Measurements from ENCODE around the gene PLEKHH1.

PLEKHH1 gene

GRCh38 chr14:67514650-67515385, 18.3 kb upstream of the PLEKHH1 start:
- peak overlapping the region; percentile 95 for H3K4me2 ChIP-seq (ENCODE audit: low read length)
- no peaks in the 10 kb centered on the region for H3K79me2 ChIP-seq (ENCODE audit: low read length)
- peak overlapping the region; percentile 89 for H2AFZ ChIP-seq (ENCODE audit: low read depth, low read length)
- H3K27ac ChIP-seq (ENCODE audit: low read length), result no peak overlapping the region
- peaks cover 88% of the 10 kb centered on the region for H3K27me3 ChIP-seq (ENCODE audit: low read depth, low read length)
- H3K9ac ChIP-seq (ENCODE audit: low read length), result peak overlapping the region; percentile 65
- no peaks in the 10 kb centered on the region for H3K9me3 ChIP-seq (ENCODE audit: insufficient read depth, low read length)
- H3K4me3 ChIP-seq (ENCODE audit: low read length), result peak overlapping the region; percentile 94
- no peaks in the 10 kb centered on the region for H4K20me1 ChIP-seq (ENCODE audit: insufficient read depth, low read length)
- peaks cover 30% of the 10 kb centered on the region for H3K4me1 ChIP-seq (ENCODE audit: low read length)
- H3K36me3 ChIP-seq (replicated peaks; ENCODE audit: low read depth, low read length), result no peaks in the 10 kb centered on the region
- TF ChIP-seq CTCF (IDR thresholded peaks at IDR 0.05; ENCODE audit: low read depth, low read length) (no peak), EZH2phosphoT487 (IDR thresholded peaks at IDR 0.05; ENCODE audit: low read depth) (no peak)

DNA sequence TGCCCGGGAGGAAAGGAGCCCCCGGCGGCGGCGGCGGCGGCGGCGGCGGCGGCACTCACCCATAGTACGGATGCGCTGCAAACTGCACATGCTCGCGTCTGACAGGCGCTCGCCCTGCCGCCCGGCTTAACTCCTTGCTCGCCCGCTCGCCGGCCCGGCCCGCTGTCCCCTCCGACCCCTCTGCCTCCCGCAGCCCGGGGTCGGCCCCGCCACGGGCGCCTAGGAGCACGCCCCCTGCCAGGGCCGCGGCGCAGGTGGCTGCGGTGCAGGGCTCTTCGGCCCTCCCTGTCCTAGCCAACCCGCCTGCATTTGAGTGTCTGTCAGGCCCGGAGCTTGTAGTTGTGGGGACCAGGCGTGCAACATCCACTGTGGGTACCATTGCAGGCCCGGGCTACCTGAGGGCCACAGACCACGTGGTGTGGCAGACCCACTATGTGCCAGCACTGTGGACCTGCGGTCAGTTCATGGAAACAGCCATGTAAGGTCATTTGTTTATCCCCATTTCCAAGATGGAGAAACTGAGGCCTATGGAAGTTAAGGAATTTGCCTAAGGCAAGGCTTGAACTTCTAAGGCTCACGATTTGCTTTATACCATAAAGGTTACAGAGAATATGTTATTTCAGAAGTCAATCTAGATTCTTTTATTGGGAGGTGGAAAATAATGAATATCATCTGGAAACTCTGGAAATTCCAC, 17.6 kb upstream of the PLEKHH1 start:
- Histone ChIP-seq H4K20me1 (ENCODE audit: insufficient read depth, low read length) (no peaks in the 10 kb centered on the region), H3K4me3 (ENCODE audit: low read length) (peak overlapping the region; percentile 94), H3K9ac (ENCODE audit: low read length) (peak overlapping the region; percentile 65), H3K4me1 (ENCODE audit: low read length) (peaks cover 30% of the 10 kb centered on the region), H3K27me3 (ENCODE audit: low read depth, low read length) (peaks cover 90% of the 10 kb centered on the region), H3K79me2 (ENCODE audit: low read length) (no peaks in the 10 kb centered on the region), H3K36me3 (replicated peaks; ENCODE audit: low read depth, low read length) (no peaks in the 10 kb centered on the region), H3K9me3 (ENCODE audit: insufficient read depth, low read length) (no peaks in the 10 kb centered on the region), H3K4me2 (ENCODE audit: low read length) (peak overlapping the region; percentile 95), H2AFZ (ENCODE audit: low read depth, low read length) (peak overlapping the region; percentile 85; the same call in 1 of the 2 replicates), H3K27ac (ENCODE audit: low read length) (no peak overlapping the region)
- TF ChIP-seq CTCF (IDR thresholded peaks at IDR 0.05; ENCODE audit: low read depth, low read length) (no peak), EZH2phosphoT487 (IDR thresholded peaks at IDR 0.05; ENCODE audit: low read depth) (no peak)

- H3K9me3 ChIP-seq (ENCODE audit: insufficient read depth, low read length), result no peaks in the 10 kb centered on the region
- peaks cover 89% of the 10 kb centered on the region for H3K27me3 ChIP-seq (ENCODE audit: low read depth, low read length)
- H3K79me2 ChIP-seq (ENCODE audit: low read length), result no peaks in the 10 kb centered on the region
- H3K36me3 ChIP-seq (replicated peaks; ENCODE audit: low read depth, low read length), result no peaks in the 10 kb centered on the region
- H3K4me2 ChIP-seq (ENCODE audit: low read length), result no peak overlapping the region
- no peaks in the 10 kb centered on the region for H4K20me1 ChIP-seq (ENCODE audit: insufficient read depth, low read length)
- H3K9ac ChIP-seq (ENCODE audit: low read length), result no peak overlapping the region
- H2AFZ ChIP-seq (ENCODE audit: low read depth, low read length), result no peak overlapping the region
- no peak overlapping the region for H3K27ac ChIP-seq (ENCODE audit: low read length)
- peaks cover 30% of the 10 kb centered on the region for H3K4me1 ChIP-seq (ENCODE audit: low read length)
- TF ChIP-seq CTCF (IDR thresholded peaks at IDR 0.05; ENCODE audit: low read depth, low read length), result no peak
- no peak for TF ChIP-seq EZH2phosphoT487 (IDR thresholded peaks at IDR 0.05; ENCODE audit: low read depth)
- no peak overlapping the region for H3K4me3 ChIP-seq (ENCODE audit: low read length)
Measured at GRCh38 chr14:67516676-67517075, 16.4 kb upstream of the PLEKHH1 start.

- no peaks in the 10 kb centered on the region for H3K9me3 ChIP-seq (ENCODE audit: insufficient read depth, low read length)
- no peaks in the 10 kb centered on the region for H3K79me2 ChIP-seq (ENCODE audit: low read length)
- H3K27me3 ChIP-seq (ENCODE audit: low read depth, low read length), result peaks cover 87% of the 10 kb centered on the region
- no peak overlapping the region for H3K4me2 ChIP-seq (ENCODE audit: low read length)
- H3K36me3 ChIP-seq (replicated peaks; ENCODE audit: low read depth, low read length), result no peaks in the 10 kb centered on the region
- TF ChIP-seq EZH2phosphoT487 (IDR thresholded peaks at IDR 0.05; ENCODE audit: low read depth), result no peak
- TF ChIP-seq CTCF (IDR thresholded peaks at IDR 0.05; ENCODE audit: low read depth, low read length), result no peak
- H3K4me3 ChIP-seq (ENCODE audit: low read length), result no peak overlapping the region
- peaks cover 30% of the 10 kb centered on the region for H3K4me1 ChIP-seq (ENCODE audit: low read length)
- H4K20me1 ChIP-seq (ENCODE audit: insufficient read depth, low read length), result no peaks in the 10 kb centered on the region
- no peak overlapping the region for H2AFZ ChIP-seq (ENCODE audit: low read depth, low read length)
- no peak overlapping the region for H3K9ac ChIP-seq (ENCODE audit: low read length)
- no peak overlapping the region for H3K27ac ChIP-seq (ENCODE audit: low read length)
Measured at GRCh38 chr14:67517083-67517482, 16.0 kb upstream of the PLEKHH1 start.
